Measurements from ENCODE around the gene SNX11. TPM values are rescaled to one million over a fixed set of nuclear protein-coding genes. Genes with fewer than 3 reads are reported as not detected.

SNX11 gene
- total and polyA plus RNA-seq, 4 donors, result 6.4 to 11.4 (median 8.5) TPM

DNA sequence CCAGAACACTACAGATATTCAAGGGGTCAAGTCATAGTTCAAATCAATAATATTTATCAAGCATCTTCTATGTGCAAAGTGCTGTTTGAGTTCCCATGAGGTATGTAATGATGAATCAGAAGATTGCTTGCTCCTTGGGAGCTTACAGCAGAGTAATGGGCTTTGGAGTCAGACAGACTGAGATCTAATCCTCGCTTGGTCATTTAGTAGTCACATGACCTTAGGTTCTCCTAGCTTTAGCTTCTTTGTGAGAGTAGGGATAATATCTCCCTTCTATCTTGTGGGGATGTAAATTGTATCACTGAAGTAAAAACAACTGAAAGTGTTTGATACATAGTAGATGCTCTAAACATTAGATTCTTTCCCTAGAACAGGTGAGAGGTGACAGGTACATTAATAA lies 30.1 kb downstream of the SNX11 start:
- no peaks in the 10 kb centered on the region for H3K36me3 ChIP-seq (ENCODE audit: control insufficient read depth in 4 of 4, insufficient read depth in 3 of 4, low read depth in 1 of 4, low read length in 3 of 4)
- no peak overlapping the region for H3K27ac ChIP-seq (ENCODE audit: low read depth in 1 of 2, low read length in 2 of 2)
- H3K4me3 ChIP-seq (ENCODE audit: low read depth in 1 of 3, low read length in 3 of 3), result no peak overlapping the region
- H3K9me3 ChIP-seq (ENCODE audit: control insufficient read depth in 4 of 4, low read length in 3 of 4), result no peaks in the 10 kb centered on the region
- 87% methylated on average over 1 of the region's 1 CpG for WGBS
- H3K9ac ChIP-seq (ENCODE audit: low read depth in 1 of 2, low read length in 2 of 2), result no peak overlapping the region
- H3K4me1 ChIP-seq (ENCODE audit: control insufficient read depth in 4 of 4, insufficient read depth in 4 of 4, low read length in 3 of 4), result no peaks in the 10 kb centered on the region
- no peak for DNase-seq (ENCODE audit: low spot score)
- TF ChIP-seq, protein P1, sequence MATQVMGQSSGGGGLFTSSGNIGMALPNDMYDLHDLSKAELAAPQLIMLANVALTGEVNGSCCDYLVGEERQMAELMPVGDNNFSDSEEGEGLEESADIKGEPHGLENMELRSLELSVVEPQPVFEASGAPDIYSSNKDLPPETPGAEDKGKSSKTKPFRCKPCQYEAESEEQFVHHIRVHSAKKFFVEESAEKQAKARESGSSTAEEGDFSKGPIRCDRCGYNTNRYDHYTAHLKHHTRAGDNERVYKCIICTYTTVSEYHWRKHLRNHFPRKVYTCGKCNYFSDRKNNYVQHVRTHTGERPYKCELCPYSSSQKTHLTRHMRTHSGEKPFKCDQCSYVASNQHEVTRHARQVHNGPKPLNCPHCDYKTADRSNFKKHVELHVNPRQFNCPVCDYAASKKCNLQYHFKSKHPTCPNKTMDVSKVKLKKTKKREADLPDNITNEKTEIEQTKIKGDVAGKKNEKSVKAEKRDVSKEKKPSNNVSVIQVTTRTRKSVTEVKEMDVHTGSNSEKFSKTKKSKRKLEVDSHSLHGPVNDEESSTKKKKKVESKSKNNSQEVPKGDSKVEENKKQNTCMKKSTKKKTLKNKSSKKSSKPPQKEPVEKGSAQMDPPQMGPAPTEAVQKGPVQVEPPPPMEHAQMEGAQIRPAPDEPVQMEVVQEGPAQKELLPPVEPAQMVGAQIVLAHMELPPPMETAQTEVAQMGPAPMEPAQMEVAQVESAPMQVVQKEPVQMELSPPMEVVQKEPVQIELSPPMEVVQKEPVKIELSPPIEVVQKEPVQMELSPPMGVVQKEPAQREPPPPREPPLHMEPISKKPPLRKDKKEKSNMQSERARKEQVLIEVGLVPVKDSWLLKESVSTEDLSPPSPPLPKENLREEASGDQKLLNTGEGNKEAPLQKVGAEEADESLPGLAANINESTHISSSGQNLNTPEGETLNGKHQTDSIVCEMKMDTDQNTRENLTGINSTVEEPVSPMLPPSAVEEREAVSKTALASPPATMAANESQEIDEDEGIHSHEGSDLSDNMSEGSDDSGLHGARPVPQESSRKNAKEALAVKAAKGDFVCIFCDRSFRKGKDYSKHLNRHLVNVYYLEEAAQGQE (IDR thresholded peaks at IDR 0.05), result no peak
- TF ChIP-seq, protein P2, sequence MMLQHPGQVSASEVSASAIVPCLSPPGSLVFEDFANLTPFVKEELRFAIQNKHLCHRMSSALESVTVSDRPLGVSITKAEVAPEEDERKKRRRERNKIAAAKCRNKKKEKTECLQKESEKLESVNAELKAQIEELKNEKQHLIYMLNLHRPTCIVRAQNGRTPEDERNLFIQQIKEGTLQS (IDR thresholded peaks at IDR 0.05), result no peak
- no peak for TF ChIP-seq FOXA2 (IDR thresholded peaks at IDR 0.05)
- TF ChIP-seq, protein P3, sequence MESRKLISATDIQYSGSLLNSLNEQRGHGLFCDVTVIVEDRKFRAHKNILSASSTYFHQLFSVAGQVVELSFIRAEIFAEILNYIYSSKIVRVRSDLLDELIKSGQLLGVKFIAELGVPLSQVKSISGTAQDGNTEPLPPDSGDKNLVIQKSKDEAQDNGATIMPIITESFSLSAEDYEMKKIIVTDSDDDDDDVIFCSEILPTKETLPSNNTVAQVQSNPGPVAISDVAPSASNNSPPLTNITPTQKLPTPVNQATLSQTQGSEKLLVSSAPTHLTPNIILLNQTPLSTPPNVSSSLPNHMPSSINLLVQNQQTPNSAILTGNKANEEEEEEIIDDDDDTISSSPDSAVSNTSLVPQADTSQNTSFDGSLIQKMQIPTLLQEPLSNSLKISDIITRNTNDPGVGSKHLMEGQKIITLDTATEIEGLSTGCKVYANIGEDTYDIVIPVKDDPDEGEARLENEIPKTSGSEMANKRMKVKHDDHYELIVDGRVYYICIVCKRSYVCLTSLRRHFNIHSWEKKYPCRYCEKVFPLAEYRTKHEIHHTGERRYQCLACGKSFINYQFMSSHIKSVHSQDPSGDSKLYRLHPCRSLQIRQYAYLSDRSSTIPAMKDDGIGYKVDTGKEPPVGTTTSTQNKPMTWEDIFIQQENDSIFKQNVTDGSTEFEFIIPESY (IDR thresholded peaks at IDR 0.05), result no peak
- no peak for TF ChIP-seq NR2F2 (IDR thresholded peaks at IDR 0.05)
- TF ChIP-seq EGR1 (IDR thresholded peaks at IDR 0.05; ENCODE audit: low read depth in 2 of 2), result no peak
- no peak for TF ChIP-seq RAD21 (IDR thresholded peaks at IDR 0.05)
- no peak for TF ChIP-seq TAF1 (conservative IDR thresholded peaks at IDR 0.05)
- TF ChIP-seq JUND (IDR thresholded peaks at IDR 0.05), result no peak
- no peak for TF ChIP-seq SP1 (IDR thresholded peaks at IDR 0.05)
- TF ChIP-seq FOXA1 (IDR thresholded peaks at IDR 0.05), result no peak
- TF ChIP-seq, protein P4, sequence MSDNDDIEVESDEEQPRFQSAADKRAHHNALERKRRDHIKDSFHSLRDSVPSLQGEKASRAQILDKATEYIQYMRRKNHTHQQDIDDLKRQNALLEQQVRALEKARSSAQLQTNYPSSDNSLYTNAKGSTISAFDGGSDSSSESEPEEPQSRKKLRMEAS (IDR thresholded peaks at IDR 0.05), result no peak
- no peak for TF ChIP-seq GABPA (IDR thresholded peaks at IDR 0.05 in 1 of 2, conservative IDR thresholded peaks at IDR 0.05 in 1 of 2)
- no peak for TF ChIP-seq YY1 (IDR thresholded peaks at IDR 0.05)
- no peak for TF ChIP-seq HNF4G (IDR thresholded peaks at IDR 0.05)
- H3K27me3 ChIP-seq (ENCODE audit: control insufficient read depth in 4 of 4, insufficient read depth in 4 of 4, low read length in 3 of 4), result no peaks in the 10 kb centered on the region

DNA sequence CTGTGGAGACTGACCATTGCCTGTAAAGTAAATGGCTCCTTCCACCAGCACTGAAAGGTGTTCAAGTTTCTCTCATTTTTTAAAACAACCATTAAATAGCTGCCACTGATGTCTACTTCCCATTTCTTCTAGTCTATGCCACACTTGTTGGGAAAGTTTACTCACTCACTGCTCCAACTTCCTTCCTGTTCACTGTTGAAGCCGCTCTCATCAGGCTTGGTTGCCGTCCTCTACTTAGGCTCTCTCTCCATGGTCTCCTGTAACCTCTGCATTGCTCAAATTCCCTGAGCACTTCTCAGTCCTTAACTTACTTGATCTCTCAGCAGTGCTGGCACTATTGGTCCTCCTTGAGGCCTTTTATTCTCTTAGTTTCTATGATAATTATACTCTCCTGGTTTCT lies 32.4 kb downstream of the SNX11 start:
- H3K4me3 ChIP-seq (ENCODE audit: low read depth in 1 of 3, low read length in 3 of 3), result no peak overlapping the region
- H3K9me3 ChIP-seq (ENCODE audit: control insufficient read depth in 4 of 4, low read length in 3 of 4), result no peaks in the 10 kb centered on the region
- DNase-seq (ENCODE audit: low spot score), result no peak
- 68% methylated on average over 2 of the region's 2 CpGs for WGBS
- TF ChIP-seq, protein P4 (IDR thresholded peaks at IDR 0.05), result no peak
- TF ChIP-seq TAF1 (conservative IDR thresholded peaks at IDR 0.05) (no peak), HNF4G (IDR thresholded peaks at IDR 0.05) (no peak), YY1 (IDR thresholded peaks at IDR 0.05) (no peak), NR2F2 (IDR thresholded peaks at IDR 0.05) (no peak), FOXA1 (IDR thresholded peaks at IDR 0.05) (no peak), RAD21 (IDR thresholded peaks at IDR 0.05) (no peak), RXRA (IDR thresholded peaks at IDR 0.05) (no peak)
- TF ChIP-seq, protein P2 (IDR thresholded peaks at IDR 0.05), result no peak
- TF ChIP-seq, protein P5, sequence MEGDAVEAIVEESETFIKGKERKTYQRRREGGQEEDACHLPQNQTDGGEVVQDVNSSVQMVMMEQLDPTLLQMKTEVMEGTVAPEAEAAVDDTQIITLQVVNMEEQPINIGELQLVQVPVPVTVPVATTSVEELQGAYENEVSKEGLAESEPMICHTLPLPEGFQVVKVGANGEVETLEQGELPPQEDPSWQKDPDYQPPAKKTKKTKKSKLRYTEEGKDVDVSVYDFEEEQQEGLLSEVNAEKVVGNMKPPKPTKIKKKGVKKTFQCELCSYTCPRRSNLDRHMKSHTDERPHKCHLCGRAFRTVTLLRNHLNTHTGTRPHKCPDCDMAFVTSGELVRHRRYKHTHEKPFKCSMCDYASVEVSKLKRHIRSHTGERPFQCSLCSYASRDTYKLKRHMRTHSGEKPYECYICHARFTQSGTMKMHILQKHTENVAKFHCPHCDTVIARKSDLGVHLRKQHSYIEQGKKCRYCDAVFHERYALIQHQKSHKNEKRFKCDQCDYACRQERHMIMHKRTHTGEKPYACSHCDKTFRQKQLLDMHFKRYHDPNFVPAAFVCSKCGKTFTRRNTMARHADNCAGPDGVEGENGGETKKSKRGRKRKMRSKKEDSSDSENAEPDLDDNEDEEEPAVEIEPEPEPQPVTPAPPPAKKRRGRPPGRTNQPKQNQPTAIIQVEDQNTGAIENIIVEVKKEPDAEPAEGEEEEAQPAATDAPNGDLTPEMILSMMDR (IDR thresholded peaks at IDR 0.05; ENCODE audit: low read depth, low read length, missing input control), result no peak
- no peak overlapping the region for H3K9ac ChIP-seq (ENCODE audit: low read depth in 1 of 2, low read length in 2 of 2)
- H3K27me3 ChIP-seq (ENCODE audit: control insufficient read depth in 4 of 4, insufficient read depth in 4 of 4, low read length in 3 of 4), result no peaks in the 10 kb centered on the region
- H3K36me3 ChIP-seq (ENCODE audit: control insufficient read depth in 4 of 4, insufficient read depth in 3 of 4, low read depth in 1 of 4, low read length in 3 of 4), result peaks cover 0 to 3% (median 1%) of the 10 kb centered on the region in 4 donors
- peak overlapping the region in 1 of 2 donors; percentile 7 for H3K27ac ChIP-seq (ENCODE audit: low read depth in 1 of 2, low read length in 2 of 2)
- H3K4me1 ChIP-seq (ENCODE audit: control insufficient read depth in 4 of 4, insufficient read depth in 4 of 4, low read length in 3 of 4), result no peaks in the 10 kb centered on the region

All from liver (tissue), 9 donors.